Hepatocyte (in vitro differentiated cells): ENCODE measurements around the gene LYPD5.

ENCODE experiments used
- EZH2 ChIP-seq: fragments of 200-600 bp; sonication (generic); IDR thresholded peaks from 2 replicates; pipeline ENCODE4 v1.6.1; 2016; ENCODE audit warnings: antibody characterized with exemption, mild to moderate bottlenecking, borderline replicate concordance
- EZH2phosphoT487 ChIP-seq: fragments of 200-600 bp; sonication (generic); IDR thresholded peaks from one replicate; pipeline ENCODE4 v1.6.1; 2018; ENCODE audit warnings: antibody characterized with exemption, mild to moderate bottlenecking, low read depth, moderate library complexity; ENCODE audit not compliant: unreplicated experiment, severe bottlenecking
- TF ChIP-seq, protein P1 (sequence below): fragments of 200-600 bp; sonication (generic); IDR thresholded peaks from 2 replicates; pipeline ENCODE4 v1.5.1; 2016; ENCODE audit warnings: antibody characterized with exemption, mild to moderate bottlenecking; ENCODE audit not compliant: poor library complexity

DNA sequence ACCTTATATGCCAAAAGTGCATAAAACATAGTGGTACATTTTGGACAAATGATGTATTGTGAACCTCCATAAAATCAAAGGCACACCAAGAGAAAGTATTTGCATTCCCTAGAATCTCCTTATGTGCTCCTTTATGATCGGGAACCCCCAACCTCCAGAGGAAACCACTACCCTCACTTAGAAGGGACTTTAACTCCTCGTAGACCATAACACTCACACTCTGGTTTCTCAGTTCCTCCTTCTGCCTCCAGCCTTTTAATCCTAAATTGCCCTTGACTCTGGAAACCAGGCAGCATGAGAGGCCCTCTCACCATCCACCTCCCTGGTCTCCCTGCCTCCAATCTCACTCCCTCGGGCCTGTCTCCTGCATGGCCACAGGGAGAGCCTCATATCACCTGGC is 11.7 kb downstream of the LYPD5 start:
- TF ChIP-seq EZH2 (no peak), EZH2phosphoT487 (no peak)
- TF ChIP-seq, protein P1, sequence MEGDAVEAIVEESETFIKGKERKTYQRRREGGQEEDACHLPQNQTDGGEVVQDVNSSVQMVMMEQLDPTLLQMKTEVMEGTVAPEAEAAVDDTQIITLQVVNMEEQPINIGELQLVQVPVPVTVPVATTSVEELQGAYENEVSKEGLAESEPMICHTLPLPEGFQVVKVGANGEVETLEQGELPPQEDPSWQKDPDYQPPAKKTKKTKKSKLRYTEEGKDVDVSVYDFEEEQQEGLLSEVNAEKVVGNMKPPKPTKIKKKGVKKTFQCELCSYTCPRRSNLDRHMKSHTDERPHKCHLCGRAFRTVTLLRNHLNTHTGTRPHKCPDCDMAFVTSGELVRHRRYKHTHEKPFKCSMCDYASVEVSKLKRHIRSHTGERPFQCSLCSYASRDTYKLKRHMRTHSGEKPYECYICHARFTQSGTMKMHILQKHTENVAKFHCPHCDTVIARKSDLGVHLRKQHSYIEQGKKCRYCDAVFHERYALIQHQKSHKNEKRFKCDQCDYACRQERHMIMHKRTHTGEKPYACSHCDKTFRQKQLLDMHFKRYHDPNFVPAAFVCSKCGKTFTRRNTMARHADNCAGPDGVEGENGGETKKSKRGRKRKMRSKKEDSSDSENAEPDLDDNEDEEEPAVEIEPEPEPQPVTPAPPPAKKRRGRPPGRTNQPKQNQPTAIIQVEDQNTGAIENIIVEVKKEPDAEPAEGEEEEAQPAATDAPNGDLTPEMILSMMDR = no peak
